Mesenchymal stem cell (in vitro differentiated cells and primary cell): ENCODE results near the gene MORF4L2.

Experiments
- DNase-seq: peaks from one replicate; pipeline ENCODE4 v3.0.0-alpha.2; 2013
- H2AFZ ChIP-seq: one replicate; pipeline ENCODE4 v1.6.1; 2013; ENCODE audit warnings: low read depth, mild to moderate bottlenecking, control low read depth, inconsistent platforms, low read length, moderate library complexity
- H2AK5ac ChIP-seq: 2 replicates; pipeline ENCODE4 v1.6.1; 2013; ENCODE audit warnings: low read length, moderate library complexity, mild to moderate bottlenecking, inconsistent platforms; ENCODE audit not compliant: severe bottlenecking
- H2BK120ac ChIP-seq: one replicate; pipeline ENCODE4 v1.6.1; 2013; ENCODE audit warnings: low read depth, mild to moderate bottlenecking, inconsistent platforms, low read length, moderate library complexity
- H2BK12ac ChIP-seq, 2 experiments: one replicate each; pipeline ENCODE4 v1.6.1; 2013; ENCODE audit warnings: inconsistent platforms in 2 of 2, low read length in 2 of 2, mild to moderate bottlenecking in 2 of 2, moderate library complexity in 2 of 2, control low read depth in 1 of 2
- H2BK15ac ChIP-seq: one replicate; pipeline ENCODE4 v1.6.1; 2013; ENCODE audit warnings: mild to moderate bottlenecking, low read depth, inconsistent platforms; ENCODE audit not compliant: poor library complexity, severe bottlenecking
- H2BK5ac ChIP-seq: 2 replicates; pipeline ENCODE4 v1.6.1; 2013; ENCODE audit warnings: low read depth, mild to moderate bottlenecking, low read length, control low read depth, inconsistent platforms; ENCODE audit not compliant: poor library complexity, severe bottlenecking
- H3K14ac ChIP-seq, 2 experiments: one replicate each; pipeline ENCODE4 v1.6.1; 2013; ENCODE audit warnings: inconsistent platforms in 2 of 2, low read length in 2 of 2, control low read depth in 1 of 2, mild to moderate bottlenecking in 1 of 2, moderate library complexity in 1 of 2
- H3K18ac ChIP-seq, 2 experiments: one replicate each; pipeline ENCODE4 v1.6.1; 2013; ENCODE audit warnings: inconsistent platforms in 2 of 2, low read length in 2 of 2, control low read depth in 1 of 2, low read depth in 1 of 2, mild to moderate bottlenecking in 1 of 2
- H3K23ac ChIP-seq, 2 experiments: one replicate each; pipeline ENCODE4 v1.6.1; 2013; ENCODE audit warnings: inconsistent platforms in 2 of 2, low read length in 2 of 2, mild to moderate bottlenecking in 2 of 2, moderate library complexity in 2 of 2, control low read depth in 1 of 2
- H3K27ac ChIP-seq: 2 replicates; pipeline ENCODE4 v1.5.1; 2013; ENCODE audit warnings: mild to moderate bottlenecking, moderate library complexity, low read length, control low read depth, inconsistent platforms; ENCODE audit not compliant: poor library complexity, severe bottlenecking
- H3K27me3 ChIP-seq, 2 experiments: 2 replicates each; pipeline versions ENCODE4 v1.6.1 to v1.7.0; 2013; ENCODE audit warnings: low read length in 2 of 2, mild to moderate bottlenecking in 2 of 2, moderate library complexity in 2 of 2, control low read depth in 1 of 2, inconsistent platforms in 1 of 2; ENCODE audit not compliant: control insufficient read depth in 1 of 2, insufficient read depth in 1 of 2
- H3K36me3 ChIP-seq, 2 experiments: 2 replicates each; pipeline versions ENCODE4 v1.6.1 to v1.7.0; 2013; ENCODE audit warnings: low read length in 2 of 2, control low read depth in 1 of 2, inconsistent platforms in 1 of 2, low read depth in 1 of 2, mild to moderate bottlenecking in 1 of 2; ENCODE audit not compliant: insufficient read depth in 2 of 2, control insufficient read depth in 1 of 2
- H3K4ac ChIP-seq, 2 experiments: one replicate each; pipeline ENCODE4 v1.6.1; 2013; ENCODE audit warnings: inconsistent platforms in 2 of 2, low read length in 2 of 2, mild to moderate bottlenecking in 2 of 2, moderate library complexity in 2 of 2, control low read depth in 1 of 2, low read depth in 1 of 2
- H3K4me1 ChIP-seq: 2 replicates; pipeline ENCODE4 v1.6.1; 2013; ENCODE audit warnings: low read depth, low read length, control low read depth; ENCODE audit not compliant: control insufficient read depth, insufficient read depth
- H3K4me2 ChIP-seq: 2 replicates; pipeline ENCODE4 v1.6.1; 2013; ENCODE audit warnings: low read length, mild to moderate bottlenecking, inconsistent platforms; ENCODE audit not compliant: poor library complexity, severe bottlenecking
- H3K4me3 ChIP-seq, 2 experiments: 2 replicates each; pipeline versions ENCODE4 v1.5.1 to v1.7.0; 2013; ENCODE audit warnings: low read length in 2 of 2, mild to moderate bottlenecking in 2 of 2, control low read depth in 1 of 2, low read depth in 1 of 2; ENCODE audit not compliant: insufficient read depth in 1 of 2
- H3K79me1 ChIP-seq: replicated peaks from 2 replicates; pipeline ENCODE4 v1.6.1; 2013; ENCODE audit warnings: mild to moderate bottlenecking, control low read depth, low read length, inconsistent platforms; ENCODE audit not compliant: poor library complexity, severe bottlenecking
- H3K9ac ChIP-seq: 2 replicates; pipeline ENCODE4 v1.7.0; 2013; ENCODE audit warnings: mild to moderate bottlenecking, low read length, moderate library complexity
- H3K9me3 ChIP-seq: 2 replicates; pipeline ENCODE4 v1.7.0; 2013; ENCODE audit warnings: mild to moderate bottlenecking, low read length; ENCODE audit not compliant: control insufficient read depth
- H4K8ac ChIP-seq: one replicate; pipeline ENCODE4 v1.6.1; 2013; ENCODE audit warnings: inconsistent platforms, mild to moderate bottlenecking, low read length, moderate library complexity
- H4K91ac ChIP-seq: one replicate; pipeline ENCODE4 v1.6.1; 2013; ENCODE audit warnings: mild to moderate bottlenecking, low read length, inconsistent platforms
- WGBS: methylation state at CpG from one replicate; pipeline ENCODE4 v1.1.7; 2013; ENCODE audit warnings: mixed read lengths; 5-methylcytosine and 5-hydroxymethylcytosine counted together

The MORF4L2 gene

DNA sequence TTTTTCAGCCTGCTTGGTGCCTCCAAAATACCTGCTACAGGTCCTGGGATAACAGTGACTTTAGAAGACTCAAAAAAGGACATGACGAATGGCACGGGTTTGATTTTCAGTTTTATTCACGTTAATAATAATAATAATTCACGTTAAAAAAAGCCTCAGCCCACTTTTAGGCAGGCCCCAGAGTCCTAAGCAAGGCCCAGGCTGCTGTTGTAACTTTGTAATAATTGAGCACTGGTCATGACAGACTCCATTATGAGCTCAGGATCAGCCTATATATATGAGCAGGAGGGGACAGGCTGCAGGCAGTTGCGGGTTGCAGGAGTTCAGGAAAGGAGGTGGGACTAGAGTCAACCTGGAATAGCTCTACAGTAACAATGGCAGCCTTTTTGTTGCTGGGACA lies 24.1 kb upstream of the MORF4L2 start, which contains the start of gene TMEM31:
Gene TMEM31, plus strand, starts transcription at position 301 of the 400 bp plus-strand sequence. CDS start 1,350 bp downstream, outside the sequence.
- Histone ChIP-seq H4K8ac (no peak within 1 kb of the TSS), H3K9me3 (no peaks in the 10 kb centered on the region), H2BK15ac (no peak within 1 kb of the TSS), H3K18ac (no peak within 1 kb of the TSS), H3K79me1 (no peaks in the 10 kb centered on the region), H3K27me3 (peaks cover 0 to 54% of the 10 kb centered on the region in 2 experiments), H3K4ac (no peak within 1 kb of the TSS), H3K36me3 (no peaks in the 10 kb centered on the region), H3K14ac (no peak within 1 kb of the TSS), H2BK5ac (no peak within 1 kb of the TSS), H2AFZ (no peak within 1 kb of the TSS), H4K91ac (no peak within 1 kb of the TSS), H2BK120ac (no peak within 1 kb of the TSS), H3K4me3 (no peak within 1 kb of the TSS), H2AK5ac (no peak within 1 kb of the TSS), H2BK12ac (no peak within 1 kb of the TSS), H3K9ac (no peak within 1 kb of the TSS), H3K23ac (no peak within 1 kb of the TSS), H3K27ac (no peak within 1 kb of the TSS), H3K4me1 (no peaks in the 10 kb centered on the region), H3K4me2 (no peak within 1 kb of the TSS)
- no peak for DNase-seq
- 88% methylated on average over 5 of the region's 5 CpGs for WGBS

- 100% methylated on average over 3 of the region's 3 CpGs for WGBS
- Histone ChIP-seq H3K23ac (no peak overlapping the region), H2AFZ (no peak overlapping the region), H3K36me3 (no peaks in the 10 kb centered on the region), H3K79me1 (no peaks in the 10 kb centered on the region), H3K4me3 (no peak overlapping the region), H3K4me2 (no peak overlapping the region), H2AK5ac (no peak overlapping the region), H2BK5ac (no peak overlapping the region), H3K27me3 (peaks cover 5 to 64% of the 10 kb centered on the region in 2 experiments), H2BK15ac (no peak overlapping the region), H2BK120ac (no peak overlapping the region), H3K18ac (no peak overlapping the region), H3K4me1 (no peaks in the 10 kb centered on the region), H3K4ac (no peak overlapping the region), H3K9ac (no peak overlapping the region), H2BK12ac (no peak overlapping the region), H4K8ac (no peak overlapping the region), H4K91ac (no peak overlapping the region), H3K9me3 (no peaks in the 10 kb centered on the region), H3K14ac (no peak overlapping the region), H3K27ac (no peak overlapping the region)
- DNase-seq: no peak
Observed at GRCh38 chrX:103704863-103705262, 18.4 kb upstream of the MORF4L2 start.

DNA sequence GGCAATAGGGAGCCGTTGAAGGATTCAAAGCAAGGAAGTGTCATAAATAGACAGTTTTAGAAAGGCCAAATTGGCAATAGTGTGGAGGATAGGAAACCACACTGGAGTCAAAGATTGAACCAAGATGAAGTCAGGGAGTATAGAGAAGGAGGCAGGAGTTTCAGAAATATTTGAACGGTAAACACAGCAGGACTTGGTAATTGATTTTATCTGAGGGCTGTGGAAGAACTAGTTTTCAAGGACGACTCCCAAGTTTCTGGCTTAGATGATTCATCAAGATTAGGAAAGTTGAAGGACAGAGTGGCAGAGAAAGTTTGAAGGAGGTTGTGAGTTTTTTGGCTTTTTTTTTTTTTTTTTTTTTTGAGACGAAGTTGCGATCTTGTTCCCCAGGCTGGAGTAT lies 12.7 kb upstream of the MORF4L2 start:
- H3K79me1 ChIP-seq: no peaks in the 10 kb centered on the region
- H3K4me3 ChIP-seq: no peak overlapping the region
- no peak overlapping the region for H3K4me2 ChIP-seq
- no peak for DNase-seq
- no peaks in the 10 kb centered on the region for H3K4me1 ChIP-seq
- no peak overlapping the region for H2BK15ac ChIP-seq
- H3K27me3 ChIP-seq: peaks cover 0 to 41% of the 10 kb centered on the region in 2 experiments
- no peaks in the 10 kb centered on the region for H3K36me3 ChIP-seq
- no peak overlapping the region for H3K23ac ChIP-seq
- H3K27ac ChIP-seq: no peak overlapping the region
- H3K18ac ChIP-seq: no peak overlapping the region
- no peak overlapping the region for H3K4ac ChIP-seq
- H2BK12ac ChIP-seq: no peak overlapping the region
- H2AK5ac ChIP-seq: no peak overlapping the region
- no peaks in the 10 kb centered on the region for H3K9me3 ChIP-seq
- H4K91ac ChIP-seq: no peak overlapping the region
- no peak overlapping the region for H3K9ac ChIP-seq
- H4K8ac ChIP-seq: no peak overlapping the region
- H2AFZ ChIP-seq: no peak overlapping the region
- no peak overlapping the region for H3K14ac ChIP-seq
- WGBS: 76% methylated on average over 3 of the region's 5 CpGs
- no peak overlapping the region for H2BK120ac ChIP-seq
- no peak overlapping the region for H2BK5ac ChIP-seq

- H3K14ac ChIP-seq: no peak overlapping the region
- H3K9me3 ChIP-seq: no peaks in the 10 kb centered on the region
- no peak overlapping the region for H2BK15ac ChIP-seq
- no peak overlapping the region for H3K4ac ChIP-seq
- no peak overlapping the region for H3K18ac ChIP-seq
- H3K27ac ChIP-seq: no peak overlapping the region
- no peak overlapping the region for H2BK120ac ChIP-seq
- no peak overlapping the region for H3K4me3 ChIP-seq
- H4K8ac ChIP-seq: no peak overlapping the region
- H2BK5ac ChIP-seq: no peak overlapping the region
- no peaks in the 10 kb centered on the region for H3K4me1 ChIP-seq
- no peak overlapping the region for H3K23ac ChIP-seq
- H3K36me3 ChIP-seq: no peaks in the 10 kb centered on the region
- no peak overlapping the region for H2AK5ac ChIP-seq
- H3K79me1 ChIP-seq: no peaks in the 10 kb centered on the region
- H3K9ac ChIP-seq: no peak overlapping the region
- no peak for DNase-seq
- H2BK12ac ChIP-seq: no peak overlapping the region
- H2AFZ ChIP-seq: no peak overlapping the region
- no peak overlapping the region for H4K91ac ChIP-seq
- peaks cover 0 to 36% of the 10 kb centered on the region in 2 experiments for H3K27me3 ChIP-seq
- no peak overlapping the region for H3K4me2 ChIP-seq
Observed at GRCh38 chrX:103697687-103698086, 11.2 kb upstream of the MORF4L2 start.
